Parietal lobe (tissue), 1 donor: ENCODE results near the gene MYBBP1A. TPM values are rescaled to one million over a fixed set of nuclear protein-coding genes. Genes with fewer than 3 reads are reported as not detected.

Experiments
- total RNA-seq: library from RNA; depleted of rRNA; stranded (reverse); fragments of >200 nt; gene quantifications from one replicate; pipeline ENCODE4 v1.2.3, GENCODE V29; 2014

The MYBBP1A gene
- 35.4 TPM for total RNA-seq

GRCh38 chr17:4554997-4555799 is at the start of gene MYBBP1A:
TSS of gene MYBBP1A (minus strand) at chr17:4555384. CDS start at chr17:4555324, 60 bp downstream.

GRCh38 chr17:4584101-4584916 is 29.1 kb upstream of the MYBBP1A start, which contains the start of gene SMTNL2:
TSS of gene SMTNL2 (plus strand) at chr17:4584529. CDS start at chr17:4584606, 77 bp downstream.

GRCh38 chr17:4560421-4560820 is 5.2 kb upstream of the MYBBP1A start, which contains the start of gene GGT6:
TSS of gene GGT6 (minus strand) at chr17:4560577. CDS start at chr17:4560521, 56 bp downstream.

GRCh38 chr17:4498461-4499397 is 56.5 kb downstream of the MYBBP1A start, which contains the start of gene SPNS2:
TSS of gene SPNS2 (plus strand) at chr17:4498881. CDS start at chr17:4499048, 167 bp downstream.

Other genes starting within 250 kb of the MYBBP1A start
- gene UBE2G1, start 188.7 kb downstream of the MYBBP1A start, total RNA-seq, result 42.9 TPM
- not detected for gene SPNS3, start 121.4 kb downstream of the MYBBP1A start, total RNA-seq
- 16.3 TPM for gene SPNS2, start 56.5 kb downstream of the MYBBP1A start, total RNA-seq
- gene GGT6, start 5.2 kb upstream of the MYBBP1A start, total RNA-seq, result not detected
- 5.6 TPM for gene SMTNL2, start 29.1 kb upstream of the MYBBP1A start, total RNA-seq
- gene ALOX15, start 86.3 kb upstream of the MYBBP1A start, total RNA-seq, result not detected
- gene PELP1, start 148.8 kb upstream of the MYBBP1A start, total RNA-seq, result 46.0 TPM
- 22.5 TPM for gene ARRB2, start 155.2 kb upstream of the MYBBP1A start, total RNA-seq
- 8.8 TPM for gene MED11, start 176.0 kb upstream of the MYBBP1A start, total RNA-seq
- gene ZMYND15, start 184.4 kb upstream of the MYBBP1A start, total RNA-seq, result not detected
- 0.63 TPM for gene CXCL16, start 184.5 kb upstream of the MYBBP1A start, total RNA-seq
- not detected for gene TM4SF5, start 216.5 kb upstream of the MYBBP1A start, total RNA-seq
- gene VMO1, start 231.0 kb upstream of the MYBBP1A start, total RNA-seq, result not detected
- not detected for gene GLTPD2, start 233.6 kb upstream of the MYBBP1A start, total RNA-seq
- 56.7 TPM for gene PSMB6, start 240.8 kb upstream of the MYBBP1A start, total RNA-seq